Activated naive CD8-positive, alpha-beta T cell treated with anti-CD3 and anti-CD28 coated beads, Interleukin-2, amount 50 U/mL, for 24 hours (primary cell): ENCODE results near the gene ATG2B.

ENCODE experiments used
- ATAC-seq: fragments of 150-1000 bp; cut with Tn5 transposase; one replicate; pipeline ENCODE4 v1.10.0; 2021
- DNase-seq: peaks from one replicate; pipeline ENCODE4 v3.0.0; 2021
- H3K27ac Mint-ChIP-seq: one replicate; pipeline ENCODE4 v1.8.0; 2021; ENCODE audit warnings: mild to moderate bottlenecking, mixed read lengths
- H3K27me3 Mint-ChIP-seq: one replicate; pipeline ENCODE4 v1.8.0; 2021; ENCODE audit warnings: mixed read lengths
- H3K36me3 Mint-ChIP-seq: one replicate; pipeline ENCODE4 v1.8.0; 2021; ENCODE audit warnings: low read depth, mixed read lengths
- H3K4me1 Mint-ChIP-seq: one replicate; pipeline ENCODE4 v1.8.0; 2021; ENCODE audit warnings: mixed read lengths
- H3K4me3 Mint-ChIP-seq: one replicate; pipeline ENCODE4 v1.8.0; 2021; ENCODE audit warnings: mild to moderate bottlenecking, moderate library complexity, mixed read lengths
- H3K9me3 Mint-ChIP-seq: one replicate; pipeline ENCODE4 v1.8.0; 2021; ENCODE audit warnings: mixed read lengths

ATG2B gene

DNA sequence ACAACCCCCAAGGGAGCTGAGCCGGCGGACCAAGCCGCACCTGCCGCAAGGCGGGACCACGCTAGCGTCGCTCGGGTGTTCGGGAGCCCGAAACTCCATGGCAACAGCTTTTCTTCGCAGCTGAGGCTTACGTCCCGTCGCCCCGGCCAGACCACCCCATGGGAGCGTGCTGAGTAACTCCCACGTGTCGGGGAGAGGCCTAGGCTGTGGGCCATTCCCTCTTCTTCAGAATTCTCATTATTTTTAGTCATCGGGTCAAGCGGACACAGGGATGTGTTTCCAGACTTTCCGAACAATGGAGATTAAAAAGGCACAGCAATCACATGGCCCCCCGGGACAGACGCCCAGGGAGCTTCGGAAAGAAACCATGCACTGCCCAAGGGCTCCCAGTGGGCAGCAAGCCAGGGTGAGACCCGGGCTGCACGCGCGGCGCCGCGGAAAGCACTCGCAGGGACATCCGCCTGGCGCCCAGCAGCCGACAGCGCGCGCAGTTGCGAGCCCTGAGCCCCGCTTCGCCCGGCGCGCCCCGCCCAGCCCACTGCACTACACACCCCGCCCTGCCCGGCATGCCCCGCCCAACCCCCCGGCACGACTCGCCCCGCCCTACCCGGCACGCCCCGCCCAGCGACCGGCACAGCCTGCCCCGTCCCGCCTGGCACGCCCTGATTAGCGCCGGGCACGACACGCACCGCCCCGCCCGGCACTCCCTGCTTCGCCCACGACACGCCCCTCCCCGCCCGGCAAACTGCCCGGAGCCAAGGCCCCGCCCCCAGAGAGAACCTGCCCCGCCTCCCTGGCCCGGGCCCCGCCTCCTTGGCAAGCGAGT, 28.4 kb upstream of the ATG2B start:
- no peaks in the 10 kb centered on the region for H3K9me3 Mint-ChIP-seq
- DNase-seq, result peak; percentile 100
- no peaks in the 10 kb centered on the region for H3K36me3 Mint-ChIP-seq
- H3K4me3 Mint-ChIP-seq, result peak overlapping the region; percentile 86
- H3K27me3 Mint-ChIP-seq, result peaks cover 6% of the 10 kb centered on the region
- peak overlapping the region; percentile 88 for H3K27ac Mint-ChIP-seq
- H3K4me1 Mint-ChIP-seq, result peaks cover 11% of the 10 kb centered on the region
- peak; percentile 95 for ATAC-seq

DNA sequence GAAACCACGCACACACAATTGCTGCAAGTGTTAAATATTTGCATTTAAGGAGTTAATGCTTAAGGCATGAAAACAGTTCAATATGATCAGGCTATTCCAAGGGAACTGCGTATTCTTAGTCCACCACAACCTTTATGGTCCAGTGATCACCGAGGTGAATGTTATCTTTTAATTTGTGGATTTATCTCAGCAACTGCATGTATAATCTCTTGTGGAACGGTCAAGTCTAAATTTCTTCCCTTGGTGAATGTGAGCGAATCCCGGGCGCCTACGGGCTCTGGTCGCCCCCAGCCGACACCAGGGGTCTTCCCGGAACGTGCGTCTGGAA, 27.8 kb upstream of the ATG2B start:
- Mint-ChIP-seq H3K36me3 (no peaks in the 10 kb centered on the region), H3K4me1 (peaks cover 11% of the 10 kb centered on the region), H3K9me3 (no peaks in the 10 kb centered on the region), H3K27ac (peak overlapping the region; percentile 88), H3K4me3 (peak overlapping the region; percentile 86), H3K27me3 (peaks cover 6% of the 10 kb centered on the region)
- ATAC-seq (no peak), DNase-seq (no peak)

DNA sequence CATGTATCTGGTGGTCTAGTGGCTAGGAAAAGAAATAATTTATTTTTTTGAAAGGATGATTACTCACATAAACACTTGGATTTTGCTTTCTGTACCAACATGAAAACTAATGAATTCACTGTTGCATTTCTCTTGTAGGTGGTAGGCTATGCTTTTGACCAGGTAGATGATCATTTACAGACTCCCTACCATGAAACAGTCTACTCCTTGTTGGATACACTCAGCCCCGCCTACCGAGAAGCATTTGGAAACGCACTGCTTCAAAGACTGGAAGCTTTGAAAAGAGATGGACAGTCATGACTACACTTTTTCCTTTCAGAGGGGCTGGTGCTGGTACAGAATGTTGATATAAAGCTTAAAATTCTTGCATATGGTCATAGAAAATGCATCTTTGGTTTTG, 22.2 kb upstream of the ATG2B start:
- H3K36me3 Mint-ChIP-seq, result peaks cover 13% of the 10 kb centered on the region
- H3K4me1 Mint-ChIP-seq, result peaks cover 2% of the 10 kb centered on the region
- H3K4me3 Mint-ChIP-seq, result no peak overlapping the region
- no peaks in the 10 kb centered on the region for H3K27me3 Mint-ChIP-seq
- no peak overlapping the region for H3K27ac Mint-ChIP-seq
- no peaks in the 10 kb centered on the region for H3K9me3 Mint-ChIP-seq
- DNase-seq (no peak), ATAC-seq (no peak)

DNA sequence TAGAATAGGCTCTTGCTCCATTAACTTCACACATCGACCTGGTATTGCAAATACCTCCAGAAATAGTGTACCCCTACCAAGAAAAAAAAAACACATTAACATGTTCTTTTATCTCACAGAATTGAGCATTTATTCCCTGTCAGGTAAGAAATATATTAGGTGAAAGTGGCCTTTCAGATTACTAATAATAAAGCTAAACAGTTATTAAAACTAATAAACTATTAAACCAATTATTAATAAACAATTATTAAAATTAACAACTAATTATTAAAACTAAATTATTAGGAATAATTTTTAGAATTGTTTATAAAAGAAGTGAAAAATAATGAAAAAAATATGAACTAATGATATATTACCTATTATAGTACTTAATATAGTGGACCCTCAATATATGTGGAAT, 21.6 kb upstream of the ATG2B start:
- Mint-ChIP-seq H3K4me1 (peaks cover 2% of the 10 kb centered on the region), H3K27me3 (no peaks in the 10 kb centered on the region), H3K9me3 (no peaks in the 10 kb centered on the region), H3K4me3 (no peak overlapping the region), H3K27ac (no peak overlapping the region), H3K36me3 (peaks cover 13% of the 10 kb centered on the region)
- ATAC-seq (no peak), DNase-seq (no peak)

DNA sequence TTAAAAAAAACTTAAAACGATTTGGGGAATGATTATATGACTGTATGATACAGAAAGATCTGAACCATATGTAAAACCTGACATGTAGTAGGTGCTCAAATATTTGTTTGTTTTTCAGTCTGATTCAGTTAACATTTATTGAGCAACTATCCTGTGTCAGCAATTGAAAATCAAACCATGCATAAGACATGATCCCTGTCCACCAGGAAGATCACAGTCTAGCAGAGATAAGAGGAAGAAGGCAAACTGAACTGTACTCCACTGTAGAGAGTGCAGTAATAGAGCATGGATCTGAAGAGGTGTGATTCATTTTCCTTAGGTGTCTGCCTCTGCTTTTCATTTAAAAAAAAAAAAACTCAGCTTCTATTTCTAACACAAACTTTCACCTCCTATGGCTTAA, 20.9 kb upstream of the ATG2B start:
- no peaks in the 10 kb centered on the region for H3K27me3 Mint-ChIP-seq

DNA sequence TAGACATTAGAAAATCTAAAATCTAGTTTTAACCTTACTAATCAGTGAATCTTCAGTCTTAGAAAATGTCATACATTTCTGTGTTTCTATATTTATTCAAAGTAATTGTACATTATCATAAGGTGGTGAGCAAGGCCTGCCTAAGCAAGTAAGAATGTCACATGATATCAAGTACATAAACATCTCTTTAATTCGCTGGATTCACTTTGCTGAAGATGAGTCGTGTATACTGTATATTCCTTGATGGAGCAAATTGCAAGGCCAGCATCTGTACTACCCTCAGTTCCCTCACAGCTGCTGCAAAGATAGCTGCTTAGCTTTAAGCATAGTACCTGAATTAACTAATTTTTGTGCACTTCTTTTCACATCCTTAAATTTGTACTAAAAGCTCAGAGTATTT, 20.3 kb upstream of the ATG2B start:
- Mint-ChIP-seq H3K4me3 (no peak overlapping the region), H3K36me3 (peaks cover 13% of the 10 kb centered on the region), H3K27me3 (no peaks in the 10 kb centered on the region), H3K9me3 (no peaks in the 10 kb centered on the region), H3K27ac (no peak overlapping the region), H3K4me1 (peaks cover 2% of the 10 kb centered on the region)
- DNase-seq, result no peak
- ATAC-seq, result no peak

More for the DNA sequence above, 20.9 kb upstream of the ATG2B start:
- Mint-ChIP-seq H3K27ac (no peak overlapping the region), H3K4me1 (peaks cover 2% of the 10 kb centered on the region), H3K9me3 (no peaks in the 10 kb centered on the region), H3K4me3 (no peak overlapping the region), H3K36me3 (peaks cover 13% of the 10 kb centered on the region)
- no peak for ATAC-seq
- DNase-seq, result no peak

DNA sequence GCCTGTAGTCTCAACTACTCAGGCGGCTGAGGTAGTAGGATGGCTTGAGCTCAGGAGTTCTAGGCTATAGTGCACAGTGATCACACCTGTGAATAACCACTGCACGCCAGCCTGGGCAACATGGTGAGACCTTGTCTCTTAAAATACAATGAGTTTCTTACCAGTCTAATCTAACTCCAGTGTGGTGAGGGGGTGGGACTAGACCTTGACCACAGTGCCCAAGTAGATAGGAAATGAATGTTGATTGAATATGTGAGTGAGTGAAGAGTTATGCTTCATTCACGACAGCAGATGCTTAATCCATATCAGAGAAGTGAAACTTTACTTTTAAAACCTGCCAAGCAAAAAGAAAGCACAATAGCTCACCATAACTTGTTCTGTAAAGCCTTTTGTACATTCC, 17.6 kb upstream of the ATG2B start:
- Mint-ChIP-seq H3K9me3 (no peaks in the 10 kb centered on the region), H3K27me3 (no peaks in the 10 kb centered on the region), H3K4me3 (no peak overlapping the region), H3K36me3 (peaks cover 16% of the 10 kb centered on the region), H3K27ac (no peak overlapping the region), H3K4me1 (peaks cover 2% of the 10 kb centered on the region)
- no peak for DNase-seq
- ATAC-seq, result no peak

DNA sequence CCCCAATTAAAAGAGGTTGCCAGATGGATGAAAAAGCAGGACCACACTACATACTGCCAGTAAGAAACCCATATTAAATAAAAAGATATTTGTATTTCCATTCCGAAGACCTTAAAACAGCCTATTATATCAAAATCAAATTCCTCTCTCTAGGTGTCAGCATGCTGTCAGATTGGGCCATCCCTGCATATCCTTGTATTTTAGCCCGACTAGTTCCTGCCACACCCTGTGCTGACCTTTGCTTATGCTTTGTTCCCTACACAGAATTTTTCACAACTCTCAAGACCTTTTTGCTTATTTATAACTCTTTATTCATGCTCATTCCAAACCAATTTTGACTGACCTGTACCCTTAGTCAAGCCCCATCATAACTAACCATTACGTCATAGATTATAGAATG, 13.0 kb upstream of the ATG2B start:
- H3K9me3 Mint-ChIP-seq, result no peaks in the 10 kb centered on the region
- no peak overlapping the region for H3K27ac Mint-ChIP-seq
- ATAC-seq (no peak), DNase-seq (no peak)
- no peaks in the 10 kb centered on the region for H3K27me3 Mint-ChIP-seq
- peaks cover 6% of the 10 kb centered on the region for H3K36me3 Mint-ChIP-seq
- H3K4me3 Mint-ChIP-seq, result no peak overlapping the region
- H3K4me1 Mint-ChIP-seq, result peaks cover 2% of the 10 kb centered on the region

DNA sequence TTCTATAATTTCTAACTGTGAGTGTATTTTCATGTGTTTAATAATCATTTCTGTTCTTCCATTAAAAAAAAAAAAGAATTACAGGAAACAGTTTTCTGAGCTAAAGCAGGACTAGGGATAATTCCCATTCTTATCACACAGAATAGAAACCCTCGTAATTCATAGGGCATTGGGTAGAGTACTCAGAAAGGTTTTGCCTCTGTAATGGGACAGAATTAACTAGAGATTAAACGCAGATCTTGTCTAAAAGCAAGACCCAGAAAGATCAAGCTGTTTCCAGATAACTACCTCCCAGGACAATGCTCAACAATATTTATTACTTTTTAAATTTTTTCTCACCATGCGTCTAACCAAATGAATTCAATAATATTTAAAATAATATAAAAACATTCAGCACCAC, 10.4 kb upstream of the ATG2B start:
- H3K9me3 Mint-ChIP-seq, result no peaks in the 10 kb centered on the region
- no peak overlapping the region for H3K4me3 Mint-ChIP-seq
- no peaks in the 10 kb centered on the region for H3K27me3 Mint-ChIP-seq

DNA sequence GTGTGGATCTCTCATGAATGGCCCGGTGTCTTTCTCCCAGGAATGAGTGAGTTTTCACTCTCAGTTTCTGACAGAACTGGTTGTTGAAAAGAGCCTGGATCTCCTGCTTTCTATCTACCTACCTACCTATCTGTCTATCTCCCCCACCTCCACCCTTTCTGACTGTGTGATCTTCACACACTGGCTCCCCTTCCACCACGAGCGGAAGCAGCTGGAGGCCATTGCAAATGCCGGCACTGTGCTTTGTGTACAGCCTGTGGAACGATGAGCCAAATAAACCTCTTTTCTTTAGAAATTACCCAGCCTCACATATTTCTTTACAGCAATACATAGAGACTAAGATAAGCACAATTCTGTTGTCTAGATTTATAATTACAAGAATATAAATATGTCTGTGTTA, 7.4 kb upstream of the ATG2B start:
- no peak for DNase-seq
- Mint-ChIP-seq H3K4me1 (peaks cover 8% of the 10 kb centered on the region), H3K4me3 (no peak overlapping the region), H3K9me3 (no peaks in the 10 kb centered on the region), H3K27me3 (no peaks in the 10 kb centered on the region), H3K36me3 (peaks cover 16% of the 10 kb centered on the region), H3K27ac (no peak overlapping the region)
- no peak for ATAC-seq

More for the DNA sequence above, 10.4 kb upstream of the ATG2B start:
- ATAC-seq (no peak), DNase-seq (no peak)
- no peak overlapping the region for H3K27ac Mint-ChIP-seq
- H3K4me1 Mint-ChIP-seq, result peaks cover 1% of the 10 kb centered on the region
- H3K36me3 Mint-ChIP-seq, result peaks cover 16% of the 10 kb centered on the region

DNA sequence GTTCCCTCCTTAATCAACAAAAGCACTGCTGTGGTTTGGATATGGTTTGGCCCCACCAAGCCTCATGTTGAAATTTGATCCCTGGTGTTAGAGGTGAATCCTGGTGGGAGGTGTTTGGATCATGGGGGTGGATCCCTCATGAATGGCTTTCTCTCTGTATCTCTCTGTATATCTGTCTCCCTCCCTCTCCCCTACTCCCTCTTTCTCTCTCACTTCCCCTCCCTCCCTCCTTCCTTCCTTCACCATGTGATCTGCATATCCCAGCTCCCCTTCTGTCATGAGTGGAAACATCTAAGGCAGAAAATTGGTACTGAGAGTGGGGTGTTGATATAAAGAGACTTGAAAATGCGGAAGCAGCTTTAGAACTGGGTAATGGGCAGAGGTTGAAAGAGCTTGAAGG, 5.4 kb upstream of the ATG2B start:
- H3K4me3 Mint-ChIP-seq, result no peak overlapping the region
- no peak for ATAC-seq

DNA sequence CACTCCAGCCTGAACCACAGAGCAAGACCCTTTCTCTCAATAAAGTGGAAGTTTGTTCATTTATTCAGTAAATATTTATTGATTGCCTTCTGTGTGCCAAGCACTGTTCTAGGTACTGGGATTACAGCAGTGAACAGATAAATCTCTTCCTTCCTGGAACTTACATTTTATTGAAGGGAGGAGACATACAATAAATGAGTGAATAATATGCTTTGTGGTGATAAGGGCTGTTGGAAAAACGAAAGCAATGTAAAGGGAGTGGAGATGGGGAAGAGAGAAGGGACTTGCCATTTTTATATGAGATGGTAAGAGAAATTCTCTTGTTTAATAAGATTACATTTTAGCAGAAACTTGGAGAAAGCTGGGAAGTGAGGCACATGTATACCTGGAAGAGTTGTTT, 1.8 kb upstream of the ATG2B start:
- H3K9me3 Mint-ChIP-seq, result no peaks in the 10 kb centered on the region
- H3K27me3 Mint-ChIP-seq, result no peaks in the 10 kb centered on the region
- DNase-seq (no peak), ATAC-seq (no peak)
- H3K4me1 Mint-ChIP-seq, result peaks cover 46% of the 10 kb centered on the region
- peak overlapping the region; percentile 87 for H3K4me3 Mint-ChIP-seq
- H3K36me3 Mint-ChIP-seq, result peaks cover 20% of the 10 kb centered on the region
- peak overlapping the region; percentile 32 for H3K27ac Mint-ChIP-seq

More for the DNA sequence above, 5.4 kb upstream of the ATG2B start:
- H3K9me3 Mint-ChIP-seq, result no peaks in the 10 kb centered on the region
- no peak for DNase-seq
- peaks cover 24% of the 10 kb centered on the region for H3K4me1 Mint-ChIP-seq
- no peak overlapping the region for H3K27ac Mint-ChIP-seq
- H3K27me3 Mint-ChIP-seq, result no peaks in the 10 kb centered on the region
- peaks cover 12% of the 10 kb centered on the region for H3K36me3 Mint-ChIP-seq

DNA sequence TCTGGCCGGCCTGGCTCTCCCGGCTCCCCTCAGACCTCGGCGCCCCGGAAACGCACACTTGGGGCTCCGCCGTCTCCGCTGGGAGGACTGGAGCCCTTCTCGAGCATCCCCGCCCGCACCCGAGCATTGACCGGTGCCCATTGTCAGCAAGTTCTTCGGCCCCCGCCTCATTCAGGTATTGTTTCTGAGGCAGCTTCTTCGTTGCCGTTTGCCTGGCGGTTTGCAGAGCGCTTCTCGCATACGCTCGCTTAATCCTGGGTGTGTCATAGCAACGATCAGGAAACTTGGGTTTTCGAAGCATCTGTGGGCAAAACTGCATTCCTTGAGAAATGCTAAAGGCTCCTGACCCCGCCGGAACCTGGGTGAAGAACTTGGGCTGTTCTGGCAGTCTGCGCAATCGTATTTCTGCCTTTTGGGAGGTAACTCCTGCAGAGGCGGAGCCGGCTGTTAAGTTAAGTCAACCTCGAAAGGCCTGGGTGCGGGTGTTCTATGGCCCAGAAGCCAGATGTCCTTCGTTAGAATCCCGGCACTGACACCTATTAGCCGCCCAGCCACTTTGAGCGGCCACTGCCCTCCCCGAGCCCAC, 703 bp upstream of the ATG2B start:
- Mint-ChIP-seq H3K9me3 (no peaks in the 10 kb centered on the region), H3K4me1 (peaks cover 54% of the 10 kb centered on the region), H3K4me3 (peak overlapping the region; percentile 87), H3K36me3 (peaks cover 14% of the 10 kb centered on the region), H3K27me3 (no peaks in the 10 kb centered on the region), H3K27ac (peak overlapping the region; percentile 32)
- DNase-seq (peak; percentile 40), ATAC-seq (peak; percentile 10)

DNA sequence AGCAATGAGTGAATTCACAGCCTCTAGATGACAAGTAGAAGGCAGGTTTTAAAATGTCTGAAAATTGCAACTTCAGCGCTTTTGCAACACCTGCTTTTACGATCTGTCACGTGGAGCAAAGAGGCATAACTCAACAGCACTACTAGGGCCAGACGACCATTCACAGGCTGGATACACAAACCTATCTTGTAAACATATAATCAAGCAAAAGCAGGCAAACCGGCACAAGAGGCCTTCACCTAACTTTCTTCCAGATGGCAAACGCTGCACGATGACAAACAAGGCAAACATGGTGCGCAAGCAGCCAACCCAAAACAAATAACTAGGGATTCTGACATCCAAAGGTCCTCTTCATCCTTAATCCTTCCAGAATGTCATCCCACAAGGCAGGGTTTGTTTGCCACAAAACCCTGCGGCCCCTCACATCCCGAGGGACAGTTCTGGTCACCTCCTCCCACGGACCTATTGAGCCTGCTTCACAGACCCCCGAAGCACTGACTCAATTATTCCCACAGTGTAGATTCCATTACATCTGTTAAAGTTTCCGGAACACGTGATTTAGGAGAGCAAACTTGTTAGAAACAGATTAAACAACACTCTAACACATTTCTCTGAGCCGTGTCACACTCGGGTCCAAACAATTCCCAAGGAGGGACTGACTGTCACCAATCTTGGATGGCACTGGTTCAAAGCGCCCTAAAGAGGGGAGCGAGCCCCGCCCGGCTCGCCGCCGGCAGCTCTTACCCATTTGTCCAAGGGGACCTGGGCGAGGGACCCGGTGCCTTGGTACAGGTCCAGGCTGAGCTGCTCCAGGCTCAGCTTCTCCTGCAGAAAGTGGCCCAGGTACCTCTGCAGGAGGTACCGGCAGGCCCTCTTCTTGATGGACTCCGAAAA, 823 bp downstream of the ATG2B start:
- Mint-ChIP-seq H3K4me1 (peaks cover 60% of the 10 kb centered on the region), H3K9me3 (no peaks in the 10 kb centered on the region), H3K4me3 (peak overlapping the region; percentile 87), H3K27ac (peak overlapping the region; percentile 99), H3K36me3 (peaks cover 9% of the 10 kb centered on the region), H3K27me3 (no peaks in the 10 kb centered on the region)
- ATAC-seq, result peak; percentile 38
- peak; percentile 34 for DNase-seq

DNA sequence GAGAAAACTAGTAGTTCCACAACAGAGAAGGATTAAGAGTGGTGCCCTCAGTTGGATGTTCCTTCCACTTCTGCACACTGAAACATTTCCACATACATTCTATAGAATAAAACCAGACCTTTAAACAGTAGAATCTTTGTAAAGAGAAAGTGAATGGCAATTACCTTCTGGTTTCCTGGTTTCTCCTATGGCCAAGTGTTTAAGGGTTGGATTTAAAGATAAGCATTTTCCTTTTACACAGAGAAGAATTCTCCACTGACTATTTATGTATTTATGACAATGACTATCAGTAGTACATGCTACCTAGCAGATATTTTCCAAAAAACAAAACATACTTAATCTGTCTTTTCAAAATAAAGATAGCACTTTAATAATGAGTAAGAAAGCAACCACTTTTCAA, 3.2 kb downstream of the ATG2B start:
- DNase-seq, result no peak
- H3K4me1 Mint-ChIP-seq, result peaks cover 60% of the 10 kb centered on the region
- H3K36me3 Mint-ChIP-seq, result peaks cover 16% of the 10 kb centered on the region
- H3K27me3 Mint-ChIP-seq, result no peaks in the 10 kb centered on the region
- H3K4me3 Mint-ChIP-seq, result no peak overlapping the region
- ATAC-seq, result no peak
- no peaks in the 10 kb centered on the region for H3K9me3 Mint-ChIP-seq
- no peak overlapping the region for H3K27ac Mint-ChIP-seq
